HL-60/S4 (cell line): Measurements from ENCODE around the gene C15orf39.
"Not testable (repeated sequence)": the region's sequence is repeated elsewhere in the genome, so short reads cannot be mapped to it uniquely, and the experiment has no call there.

Source experiments
- in situ Hi-C: fragments of 300-500 bp; cut with MboI; formaldehyde crosslinking; loops from 2 replicates; pipeline ENCODE4 v1.14.3; 2022; ENCODE audit warnings: low sequenced_read_pairs

Gene C15orf39

DNA sequence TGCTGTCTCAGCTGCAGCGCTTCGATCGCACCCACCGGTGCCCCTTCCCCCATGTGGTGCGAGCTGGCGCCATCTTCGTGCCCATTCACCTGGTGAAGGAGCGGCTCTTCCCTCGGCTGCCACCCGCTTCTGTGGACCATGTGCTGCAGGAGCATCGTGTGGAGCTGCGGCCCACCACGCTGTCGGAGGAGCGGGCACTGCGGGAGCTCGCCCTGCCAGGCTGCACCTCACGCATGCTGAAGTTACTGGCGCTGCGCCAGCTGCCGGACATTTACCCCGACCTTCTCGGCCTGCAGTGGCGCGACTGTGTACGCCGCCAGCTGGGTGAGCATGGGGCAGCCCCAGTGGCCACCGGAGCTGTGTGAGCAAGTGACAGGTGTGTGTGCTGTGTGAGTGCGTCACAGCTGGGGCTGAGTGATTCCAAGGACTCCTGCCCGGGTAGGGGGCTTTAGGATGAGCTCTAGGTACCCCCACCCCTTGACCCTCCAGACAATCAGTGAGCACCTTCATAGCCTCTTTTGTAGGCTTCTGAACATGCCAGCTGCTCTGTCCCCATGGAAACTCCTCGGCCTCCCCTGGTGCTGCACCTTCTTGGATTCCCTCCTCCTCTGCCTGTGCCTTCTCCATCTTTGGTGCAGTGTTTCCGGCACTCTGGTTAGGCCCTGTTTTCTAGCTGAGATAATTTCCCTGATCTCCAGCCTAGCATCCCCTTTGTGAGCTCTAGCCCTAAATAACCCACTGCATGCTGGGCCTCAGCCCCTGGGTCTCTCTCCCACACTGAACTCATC is 7.0 kb downstream of the C15orf39 start:
- in situ Hi-C loops, result loop anchor here (5.0 to 10.0 kb wide), 2 partner anchors 104 to 181 kb away; no protein-coding TSS in a partner anchor

DNA sequence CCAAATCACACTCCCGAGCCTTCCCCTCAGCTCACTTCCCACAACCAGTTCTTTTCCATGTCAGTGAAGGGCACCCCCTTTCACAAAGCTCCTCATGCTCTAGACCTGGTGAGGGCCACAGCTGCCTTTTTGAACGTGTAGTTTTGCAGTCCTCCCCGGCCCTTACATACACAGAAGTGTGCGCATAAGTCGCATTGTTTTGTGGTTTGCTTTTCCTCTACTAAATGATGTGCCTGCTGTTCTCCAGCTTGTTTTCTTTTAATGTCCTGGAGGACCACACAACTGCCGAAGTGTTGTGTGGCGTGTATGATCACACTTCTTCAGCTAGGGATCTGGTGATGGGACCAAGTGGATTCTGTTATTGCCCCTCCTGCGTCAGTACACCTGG is 7.6 kb downstream of the C15orf39 start:
- in situ Hi-C loops, result loop anchor here (5.0 to 10.0 kb wide), 2 partner anchors 104 to 182 kb away; no protein-coding TSS in a partner anchor

DNA sequence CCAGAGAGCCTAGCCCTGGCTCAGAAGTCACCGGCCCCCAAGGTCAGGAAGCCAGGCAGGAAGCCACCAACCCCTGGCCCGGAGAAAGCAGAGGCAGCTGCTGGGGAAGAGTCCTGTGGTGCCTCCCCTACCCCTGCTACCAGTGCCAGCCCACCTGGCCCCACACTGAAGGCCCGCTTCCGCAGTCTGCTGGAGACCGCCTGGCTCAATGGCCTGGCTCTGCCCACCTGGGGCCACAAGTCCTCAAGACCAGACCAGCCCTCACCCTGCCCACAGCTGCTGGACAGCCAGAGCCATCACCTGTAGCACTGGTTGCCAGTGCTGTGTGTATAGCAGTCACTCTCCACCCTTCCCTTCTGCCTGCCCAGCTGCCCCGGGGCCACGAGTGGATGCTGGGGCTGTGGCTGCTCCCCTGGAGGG is 9.1 kb downstream of the C15orf39 start:
- in situ Hi-C loops, result no loop called here

DNA sequence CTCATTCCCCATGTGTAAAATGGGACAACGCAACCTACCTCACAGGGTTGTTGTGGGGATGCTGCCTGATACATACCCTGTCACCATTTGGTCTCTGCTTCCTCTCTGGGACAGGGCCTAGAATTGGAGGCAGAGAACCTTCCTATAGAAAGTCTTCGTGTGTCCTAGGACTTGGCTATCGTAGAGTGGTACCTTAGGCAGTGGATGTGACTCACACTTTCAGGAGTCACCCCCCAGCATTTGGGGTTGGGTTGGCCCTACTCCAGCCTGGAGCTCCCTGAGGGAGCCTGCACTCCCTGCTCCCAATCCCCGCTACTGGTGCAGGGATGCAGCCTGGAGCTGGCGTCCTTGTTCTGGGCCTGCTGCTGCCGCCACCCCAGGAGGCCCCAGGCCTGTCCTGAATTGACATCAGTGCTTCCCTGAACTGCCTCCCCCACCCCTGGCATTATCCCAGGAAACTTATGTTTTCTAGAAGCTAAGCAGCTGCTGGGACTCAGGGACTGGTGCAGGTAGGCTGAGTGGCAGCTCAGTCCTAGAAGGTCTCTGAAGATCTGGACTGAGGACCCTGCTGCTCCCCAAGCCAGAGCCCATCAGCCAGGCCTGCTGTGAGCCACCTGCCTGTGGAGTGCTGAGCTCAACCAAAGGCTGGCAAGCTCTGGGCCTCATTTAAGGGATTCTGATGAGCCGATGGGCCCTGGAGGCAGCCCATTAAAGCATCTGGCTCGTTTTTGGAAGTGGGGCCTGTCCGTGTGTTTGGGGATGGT is 9.9 kb downstream of the C15orf39 start:
- in situ Hi-C loops, result no loop called here

DNA sequence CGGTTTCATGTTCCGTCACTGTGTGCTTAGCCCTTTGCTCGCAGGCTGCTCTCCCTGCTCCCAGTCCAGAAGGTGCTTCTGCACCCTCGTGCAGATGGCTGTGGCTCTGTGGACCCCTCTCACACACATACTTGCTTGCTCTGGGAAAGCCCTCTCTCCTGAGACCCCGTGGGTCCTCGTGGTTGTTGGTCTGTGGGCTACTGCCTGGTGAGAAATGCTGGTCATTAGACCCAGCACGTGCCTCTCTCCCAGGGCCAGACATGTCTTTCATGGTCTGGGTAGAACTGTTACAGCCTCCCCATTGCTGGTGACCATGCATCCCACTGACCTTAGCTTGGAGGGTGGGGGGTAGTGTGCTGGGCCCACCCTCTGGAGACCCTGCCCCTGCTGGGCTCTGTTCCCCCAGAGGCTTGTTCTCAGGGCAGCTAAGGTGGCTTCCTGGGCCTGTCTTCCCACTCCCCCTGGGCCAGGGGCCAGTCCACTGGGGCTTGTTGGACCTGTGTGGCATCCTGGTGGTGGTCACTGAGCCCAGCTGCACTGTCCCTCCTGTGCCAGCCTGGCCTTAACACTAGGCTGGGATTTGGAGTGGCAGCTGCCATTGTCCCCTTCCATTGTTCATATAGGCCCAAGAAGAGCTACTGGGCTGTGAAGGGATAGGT is 10.6 kb downstream of the C15orf39 start:
- in situ Hi-C loops, result no loop called here

DNA sequence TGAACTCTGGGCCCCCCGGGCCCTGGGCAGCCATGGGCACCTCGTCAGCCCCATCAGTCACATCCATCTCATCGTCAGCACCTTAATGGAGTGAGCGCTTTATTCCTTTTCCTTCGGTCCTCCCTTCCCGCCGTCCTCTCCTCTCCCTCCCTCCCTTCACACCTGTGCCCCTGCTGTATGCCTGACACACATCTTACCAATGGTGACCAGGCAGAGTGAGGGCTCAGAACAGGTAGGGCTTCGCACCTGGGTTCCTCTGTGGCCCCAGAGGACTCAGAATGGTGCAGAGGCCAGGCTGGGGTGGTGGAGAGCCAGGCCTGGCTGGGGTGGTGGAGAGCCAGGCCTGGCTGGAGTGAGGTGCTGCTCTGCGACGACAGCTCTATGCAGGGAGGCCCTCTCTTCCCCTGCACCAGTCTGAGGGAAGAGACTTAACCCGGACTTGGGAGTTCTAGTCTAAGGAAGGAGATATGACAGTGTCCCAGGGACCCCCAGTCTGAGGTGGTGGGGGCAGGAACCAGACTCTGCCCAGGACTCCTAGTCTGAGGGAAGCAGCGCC is 11.6 kb downstream of the C15orf39 start:
- in situ Hi-C loops, result no loop called here

DNA sequence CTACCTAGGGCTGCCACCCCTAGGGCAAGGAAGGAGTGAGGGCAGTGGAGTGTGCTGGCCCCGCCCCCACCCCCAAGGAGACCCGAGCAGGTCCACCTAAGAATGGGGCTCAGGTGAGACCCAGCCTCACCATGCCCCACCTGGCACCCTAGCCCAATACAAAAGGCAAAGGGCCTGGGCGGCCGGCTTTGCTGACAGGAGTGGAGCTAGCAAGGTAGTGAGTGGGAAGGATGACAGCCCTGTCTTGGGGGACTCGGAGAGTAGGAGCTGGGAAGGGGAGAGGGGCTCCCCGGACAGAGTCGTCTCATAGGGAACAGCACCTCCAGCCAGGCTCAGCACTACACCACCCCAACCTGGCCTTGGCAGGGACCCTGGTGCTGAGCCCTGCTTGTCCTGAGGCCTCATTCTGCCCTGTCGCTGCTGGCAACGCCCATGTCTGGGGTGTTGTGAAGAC is 12.1 kb downstream of the C15orf39 start:
- in situ Hi-C loops, result no loop called here

DNA sequence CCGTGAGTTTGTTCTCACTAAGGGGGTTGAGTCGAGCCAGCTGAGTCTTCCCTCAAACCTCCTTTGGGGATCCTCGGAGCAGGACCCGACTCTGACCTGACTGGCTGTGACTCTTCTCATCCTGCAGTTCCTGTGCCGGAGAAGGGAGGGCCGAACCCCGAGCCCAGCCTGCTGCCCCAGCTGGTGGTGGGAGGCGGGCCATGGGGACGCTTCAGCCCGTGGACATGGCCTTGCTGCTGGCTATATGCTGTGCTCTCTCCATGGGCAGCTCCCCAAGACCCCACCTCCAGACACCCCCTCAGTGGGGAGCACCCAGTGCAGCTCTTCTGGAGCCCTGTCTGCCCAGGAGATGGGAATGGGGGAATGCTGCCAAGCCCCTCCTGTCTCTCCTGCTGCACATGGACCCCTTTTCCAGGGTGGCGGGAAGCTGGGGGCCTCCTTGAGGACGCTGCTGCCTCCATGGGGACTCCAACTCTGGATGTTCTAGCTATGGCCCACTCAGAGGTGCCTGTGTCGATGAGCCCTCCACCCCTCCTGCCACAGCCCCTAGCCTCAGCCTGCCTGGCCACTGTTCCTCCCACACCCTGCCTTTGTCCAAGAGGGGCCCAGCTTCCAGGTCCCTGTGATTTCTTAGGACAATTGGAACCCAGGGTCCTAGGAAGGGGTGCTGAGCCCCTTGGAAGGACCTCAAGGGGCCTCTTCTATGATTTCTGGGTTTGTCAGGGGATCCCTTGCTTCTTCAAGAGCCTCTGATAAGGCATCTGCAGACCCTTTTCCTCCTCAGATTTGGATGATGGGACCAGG is 12.8 kb downstream of the C15orf39 start:
- in situ Hi-C loops, result no loop called here

DNA sequence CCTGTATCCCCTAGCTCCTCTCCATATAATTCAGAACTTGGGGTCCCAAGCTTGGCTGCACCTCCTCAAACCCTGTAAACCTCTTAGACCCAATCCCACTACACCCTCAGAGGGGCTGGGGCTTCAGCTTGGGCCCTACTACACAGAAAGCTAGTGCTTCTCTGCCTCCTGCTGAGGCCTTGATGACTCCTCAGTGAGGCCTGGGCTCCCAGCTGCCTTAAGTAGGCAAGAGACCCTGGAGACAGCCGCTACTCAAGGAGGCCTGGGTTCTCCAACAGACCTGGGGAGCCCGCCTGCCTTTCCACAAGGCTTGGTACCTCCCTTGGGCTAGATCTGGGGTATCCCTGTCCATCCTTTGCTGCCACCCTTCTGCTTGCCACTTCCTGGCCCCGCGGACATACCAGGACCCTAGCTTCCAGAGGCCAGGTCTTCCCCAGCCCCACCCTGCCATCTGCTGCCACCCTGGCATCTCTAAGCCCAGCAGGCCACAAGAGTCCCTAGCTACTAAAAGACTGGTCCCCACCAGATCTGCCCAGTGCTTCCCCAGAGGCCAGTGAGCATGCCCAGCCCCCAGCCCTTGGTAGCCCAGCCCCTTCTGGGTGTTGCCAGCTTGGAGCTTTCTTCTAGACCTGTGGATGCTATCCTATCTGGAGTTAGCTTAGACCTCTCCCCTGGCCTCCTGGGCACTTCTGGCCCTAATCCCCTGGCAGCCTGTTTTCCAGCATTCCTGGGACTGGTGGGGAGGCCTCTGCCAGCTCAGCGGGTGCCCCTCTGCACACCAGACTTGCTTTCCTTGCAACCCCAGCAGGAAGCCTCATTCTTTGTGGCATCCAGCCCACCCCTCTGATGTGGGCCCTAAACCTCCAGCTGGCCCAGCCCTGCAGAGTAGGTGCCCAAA is 13.7 kb downstream of the C15orf39 start:
- in situ Hi-C loops, result no loop called here

DNA sequence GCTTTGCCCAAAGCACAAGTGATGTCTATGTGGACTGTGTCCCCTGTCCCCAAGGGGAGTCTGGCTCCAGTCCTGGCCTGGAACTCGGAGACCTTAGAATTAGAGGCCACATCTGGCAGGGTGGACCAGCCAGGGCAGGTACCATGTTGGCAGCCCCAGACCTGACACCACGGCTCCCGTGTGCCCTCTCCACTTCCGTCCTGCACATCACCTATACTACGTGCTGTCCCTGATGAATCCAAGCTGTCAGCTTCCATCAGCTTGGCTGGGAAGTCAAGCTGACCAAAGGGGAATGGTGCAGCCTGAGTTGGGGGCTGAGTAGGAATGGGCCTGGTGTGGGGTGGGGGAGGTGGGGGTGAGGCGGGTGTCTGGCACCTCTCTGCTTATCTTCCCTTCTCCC is 15.3 kb downstream of the C15orf39 start:
- in situ Hi-C loops, result no loop called here

DNA sequence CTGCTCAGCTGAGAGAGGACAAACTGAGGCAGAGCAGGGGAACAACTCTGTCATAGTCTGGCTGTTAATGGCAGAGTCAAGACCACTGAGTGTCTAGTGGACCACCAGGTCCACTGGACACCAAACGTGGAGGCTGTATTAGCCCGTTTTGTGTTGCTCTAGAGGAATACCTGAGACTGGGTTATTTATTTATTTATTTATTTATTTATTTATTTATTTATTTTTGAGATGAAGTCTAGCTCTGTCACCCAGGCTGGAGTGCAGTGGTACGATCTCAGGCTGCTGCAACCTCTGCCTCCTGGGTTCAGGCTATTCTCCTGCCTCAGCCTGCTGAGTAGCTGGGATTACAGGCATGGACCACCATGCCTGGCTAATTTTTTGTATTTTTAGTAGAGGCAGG is 15.9 kb downstream of the C15orf39 start:
- in situ Hi-C loops, result not testable (repeated sequence)

DNA sequence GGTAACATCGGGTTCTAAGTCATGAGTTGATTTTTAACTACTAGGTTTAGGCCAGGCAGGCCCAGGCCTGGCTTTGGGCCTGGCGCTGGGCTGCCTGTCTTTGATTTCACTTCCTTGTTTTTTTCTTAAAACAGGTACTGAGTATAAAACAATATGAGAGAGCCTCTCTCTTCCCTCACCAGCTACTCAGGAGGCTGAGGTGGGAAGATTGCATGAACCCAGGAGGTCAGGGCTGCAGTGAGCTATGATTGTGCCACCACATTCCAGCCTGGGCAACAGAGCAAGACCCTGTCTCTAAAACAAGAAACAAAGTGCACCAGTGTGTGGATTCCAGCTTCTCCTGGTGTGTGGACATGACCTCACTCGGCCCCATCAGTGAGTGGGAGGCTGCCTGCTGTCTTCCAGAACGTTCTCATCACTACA is 17.8 kb downstream of the C15orf39 start:
- in situ Hi-C loops, result not testable (repeated sequence)

DNA sequence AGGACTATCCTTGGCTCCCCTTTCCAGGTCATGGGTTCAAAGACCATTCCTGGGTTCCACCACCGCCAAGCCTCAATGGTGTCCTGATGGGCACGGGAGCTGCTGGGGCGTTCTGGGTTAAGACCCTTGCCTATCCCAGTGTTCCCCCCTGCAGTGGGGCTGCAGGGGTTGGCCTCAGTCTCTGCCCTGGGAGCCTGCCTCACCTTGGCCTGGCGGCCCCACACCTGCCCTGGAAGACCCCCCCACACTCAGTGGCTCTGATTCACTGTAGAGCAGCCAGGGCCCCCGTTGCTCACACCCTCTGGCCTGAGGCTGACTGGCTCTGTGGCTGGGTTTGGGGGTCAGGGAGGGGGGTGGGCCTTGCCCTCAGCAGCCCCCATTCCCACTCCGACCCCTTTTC is 22.0 kb downstream of the C15orf39 start:
- in situ Hi-C loops, result loop anchor here (10.0 kb wide), 1 partner anchor 451 kb away; no protein-coding TSS in a partner anchor

DNA sequence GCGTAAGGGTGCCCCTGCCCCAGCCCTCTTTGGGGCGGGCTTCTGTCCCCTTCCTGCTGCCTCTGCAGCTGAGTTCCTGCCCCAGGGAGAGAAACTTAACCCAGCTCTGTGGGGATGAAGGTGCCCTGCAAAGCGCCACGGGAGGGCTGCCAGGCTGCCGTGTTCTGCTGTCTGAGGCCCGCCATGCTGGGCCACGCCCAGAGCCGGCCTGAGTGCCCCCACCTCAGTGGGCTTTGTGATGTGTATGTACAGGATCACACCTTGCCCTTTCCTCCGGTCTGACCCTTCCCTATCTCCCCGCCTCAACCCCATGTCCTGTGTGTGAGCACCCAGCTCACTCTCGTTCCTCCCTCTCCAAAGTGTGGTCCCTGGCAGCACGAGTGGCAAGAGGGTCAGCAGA is 22.6 kb downstream of the C15orf39 start:
- in situ Hi-C loops, result loop anchor here (10.0 kb wide), 1 partner anchor 451 kb away; no protein-coding TSS in a partner anchor

DNA sequence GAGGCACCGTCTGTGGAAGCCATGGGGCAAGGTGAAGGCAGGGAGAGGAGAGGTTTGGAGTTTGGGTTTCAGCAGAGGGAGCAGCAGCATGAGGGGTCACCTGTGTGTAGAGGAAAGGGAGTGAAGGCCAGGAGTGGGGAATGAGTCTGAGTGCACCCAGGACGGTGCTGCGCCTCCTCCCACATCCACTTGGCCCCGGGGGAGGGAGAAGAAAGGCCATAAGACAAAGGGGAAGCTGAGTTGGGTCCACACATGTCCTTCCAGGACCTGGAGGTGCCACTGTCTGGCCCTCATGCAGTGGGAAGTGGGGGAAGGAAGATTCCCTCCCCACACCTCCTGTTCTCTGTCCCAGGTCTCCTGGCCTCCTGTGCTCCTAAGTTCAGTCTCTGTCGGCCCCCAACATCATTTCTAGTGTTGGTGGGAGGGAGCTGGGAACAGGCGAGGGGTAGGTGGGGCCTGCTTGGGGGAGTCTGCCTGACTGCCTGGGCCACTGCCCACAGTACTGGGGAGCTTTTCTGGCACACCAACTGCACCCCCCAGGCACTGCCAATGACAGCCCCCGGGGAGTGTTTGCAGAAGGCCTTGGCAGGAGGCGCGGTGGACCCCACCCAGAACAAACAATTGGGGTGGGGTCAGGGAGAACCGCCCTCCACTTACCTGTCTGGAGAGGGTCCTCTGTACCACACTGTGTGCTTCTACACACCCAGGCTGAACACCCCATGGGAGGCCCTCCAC is 23.6 kb downstream of the C15orf39 start:
- in situ Hi-C loops, result loop anchor here (10.0 kb wide), 1 partner anchor 450 kb away; no protein-coding TSS in a partner anchor

DNA sequence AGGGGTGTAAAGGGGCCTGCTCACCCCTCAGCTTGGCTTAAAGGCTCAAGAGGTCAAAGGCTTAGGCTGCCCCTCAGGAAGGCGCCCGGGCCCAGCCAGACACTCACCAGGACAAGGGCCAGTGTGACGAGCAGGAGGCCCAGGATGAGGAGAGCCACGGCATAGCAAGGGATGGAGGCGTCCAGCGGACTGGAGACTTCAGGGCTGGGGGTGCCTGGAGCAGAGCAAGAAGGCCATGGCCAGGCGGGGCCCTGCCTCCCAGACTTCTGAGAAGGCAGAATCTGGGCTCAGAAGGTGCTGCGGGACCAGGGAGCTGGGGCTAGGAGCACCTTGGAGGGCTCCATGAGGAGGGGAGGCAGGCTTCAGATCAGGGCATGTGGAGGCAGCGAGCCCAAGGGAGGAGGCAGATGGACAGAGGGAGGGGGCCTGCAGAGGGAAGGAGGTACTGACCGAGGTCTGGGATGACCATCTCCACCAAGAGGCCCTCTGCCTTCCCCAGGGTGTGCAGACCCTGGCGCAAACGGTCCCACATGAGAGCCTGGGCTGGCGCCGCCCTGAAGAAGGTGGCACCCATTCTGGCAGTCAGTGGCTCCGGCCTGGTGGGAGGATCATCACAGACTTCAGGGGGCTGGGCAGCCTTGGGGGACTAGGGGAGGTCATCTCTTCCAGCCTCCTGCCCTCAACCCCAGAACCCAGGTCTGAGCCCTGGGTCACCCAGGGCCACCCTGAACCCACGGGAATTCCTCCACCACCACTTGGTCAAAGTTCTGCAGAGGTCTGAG is 24.5 kb downstream of the C15orf39 start:
- in situ Hi-C loops, result loop anchor here (10.0 kb wide), 1 partner anchor 449 kb away; no protein-coding TSS in a partner anchor

DNA sequence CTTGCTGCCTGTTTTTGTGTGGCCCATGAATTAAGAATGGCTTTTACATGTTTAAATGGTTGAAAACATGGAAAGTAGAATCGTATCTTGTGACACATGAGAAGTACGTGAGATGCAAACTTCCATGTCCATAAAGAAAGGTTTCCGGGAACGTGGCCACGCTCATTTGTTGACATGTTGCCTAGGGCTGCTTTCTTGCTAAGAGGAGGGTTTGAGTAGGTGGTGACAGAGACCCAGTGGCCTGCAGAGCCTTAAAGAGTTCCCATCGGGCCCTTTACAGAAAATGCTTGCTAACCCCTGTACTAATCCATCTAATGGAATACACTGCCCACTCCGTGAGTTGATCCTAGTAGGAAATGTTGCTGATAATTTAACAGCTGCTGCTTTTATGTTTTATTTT is 25.4 kb downstream of the C15orf39 start:
- in situ Hi-C loops, result loop anchor here (10.0 kb wide), 1 partner anchor 448 kb away; no protein-coding TSS in a partner anchor
